ENCODE results near the gene SRSF2.
"Not testable (repeated sequence)": the region's sequence is repeated elsewhere in the genome, so short reads cannot be mapped to it uniquely, and the experiment has no call there.

SRSF2 gene, protein sequence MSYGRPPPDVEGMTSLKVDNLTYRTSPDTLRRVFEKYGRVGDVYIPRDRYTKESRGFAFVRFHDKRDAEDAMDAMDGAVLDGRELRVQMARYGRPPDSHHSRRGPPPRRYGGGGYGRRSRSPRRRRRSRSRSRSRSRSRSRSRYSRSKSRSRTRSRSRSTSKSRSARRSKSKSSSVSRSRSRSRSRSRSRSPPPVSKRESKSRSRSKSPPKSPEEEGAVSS

DNA sequence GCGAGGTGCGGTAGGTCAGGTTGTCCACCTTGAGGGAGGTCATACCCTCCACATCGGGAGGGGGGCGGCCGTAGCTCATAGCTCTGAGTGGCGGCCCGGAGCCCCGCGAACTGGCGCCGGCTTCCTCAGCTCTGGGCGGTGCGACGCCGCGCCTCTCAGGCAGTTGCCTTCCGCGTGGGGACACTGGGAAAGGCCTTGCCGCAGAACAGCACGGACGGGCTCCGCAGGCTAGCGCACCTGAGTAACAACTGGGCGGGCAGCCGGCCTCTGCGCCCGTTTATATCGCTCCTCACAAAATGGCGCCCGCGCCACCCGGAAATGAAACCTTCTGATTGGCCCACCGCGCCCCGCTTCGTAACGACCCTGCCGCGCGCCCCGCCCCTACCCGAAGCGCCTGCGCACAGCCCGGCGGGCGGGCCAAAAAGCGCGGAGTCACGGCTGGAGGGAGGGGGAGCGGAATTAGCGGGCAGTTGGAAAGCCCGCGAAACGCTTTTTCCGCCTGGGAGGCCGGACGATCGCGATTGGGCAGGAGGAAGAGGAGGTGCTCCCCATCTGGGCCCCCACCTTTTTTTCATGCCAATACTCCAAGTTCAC lies at the start of gene SRSF2:
Gene SRSF2 (minus strand): TSS at position 250 of the 594 bp plus-strand sequence. CDS start 171 bp downstream, at position 79.
- peak; percentile 98 for DNase-seq (ENCODE audit: low read depth)

DNA sequence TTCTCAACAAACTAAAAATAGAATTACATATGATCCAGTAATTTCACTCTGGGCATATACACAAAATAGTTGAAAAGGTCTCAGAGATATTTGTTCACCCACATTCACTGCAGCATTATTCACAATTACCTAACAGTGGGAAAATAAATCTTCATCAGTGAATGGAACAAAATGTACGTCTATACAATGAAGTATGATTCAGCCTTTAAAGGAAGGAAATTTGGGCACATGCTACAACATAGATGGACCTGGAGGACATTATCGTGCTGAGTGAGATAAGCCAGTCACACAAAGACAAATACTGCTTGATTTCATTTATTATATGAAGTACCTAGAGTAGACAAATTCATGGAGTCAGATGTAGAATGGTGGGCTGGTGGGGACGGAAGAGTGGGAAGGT lies 47.8 kb upstream of the SRSF2 start:
- no peak for DNase-seq (ENCODE audit: low read depth)

DNA sequence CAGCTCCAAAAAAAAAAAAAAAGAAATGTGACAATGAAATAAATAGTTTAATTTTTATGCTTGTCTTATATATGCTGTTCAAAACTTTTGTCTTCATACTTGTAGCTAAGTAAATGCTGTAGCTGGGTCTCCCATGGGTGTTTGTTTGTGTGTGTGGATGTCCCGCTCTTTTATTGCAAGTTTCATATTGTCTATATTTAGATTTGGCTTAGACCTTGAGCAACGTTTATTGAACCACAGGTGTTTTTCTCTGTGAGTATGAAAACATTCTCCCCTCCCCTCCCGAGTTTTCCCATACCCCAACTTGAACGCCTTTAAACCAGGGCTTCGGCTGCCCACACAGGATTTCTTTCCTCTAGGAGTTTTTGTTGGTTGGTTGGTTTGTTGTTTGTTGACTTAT lies 46.0 kb upstream of the SRSF2 start:
- no peak for DNase-seq (ENCODE audit: low read depth)

DNA sequence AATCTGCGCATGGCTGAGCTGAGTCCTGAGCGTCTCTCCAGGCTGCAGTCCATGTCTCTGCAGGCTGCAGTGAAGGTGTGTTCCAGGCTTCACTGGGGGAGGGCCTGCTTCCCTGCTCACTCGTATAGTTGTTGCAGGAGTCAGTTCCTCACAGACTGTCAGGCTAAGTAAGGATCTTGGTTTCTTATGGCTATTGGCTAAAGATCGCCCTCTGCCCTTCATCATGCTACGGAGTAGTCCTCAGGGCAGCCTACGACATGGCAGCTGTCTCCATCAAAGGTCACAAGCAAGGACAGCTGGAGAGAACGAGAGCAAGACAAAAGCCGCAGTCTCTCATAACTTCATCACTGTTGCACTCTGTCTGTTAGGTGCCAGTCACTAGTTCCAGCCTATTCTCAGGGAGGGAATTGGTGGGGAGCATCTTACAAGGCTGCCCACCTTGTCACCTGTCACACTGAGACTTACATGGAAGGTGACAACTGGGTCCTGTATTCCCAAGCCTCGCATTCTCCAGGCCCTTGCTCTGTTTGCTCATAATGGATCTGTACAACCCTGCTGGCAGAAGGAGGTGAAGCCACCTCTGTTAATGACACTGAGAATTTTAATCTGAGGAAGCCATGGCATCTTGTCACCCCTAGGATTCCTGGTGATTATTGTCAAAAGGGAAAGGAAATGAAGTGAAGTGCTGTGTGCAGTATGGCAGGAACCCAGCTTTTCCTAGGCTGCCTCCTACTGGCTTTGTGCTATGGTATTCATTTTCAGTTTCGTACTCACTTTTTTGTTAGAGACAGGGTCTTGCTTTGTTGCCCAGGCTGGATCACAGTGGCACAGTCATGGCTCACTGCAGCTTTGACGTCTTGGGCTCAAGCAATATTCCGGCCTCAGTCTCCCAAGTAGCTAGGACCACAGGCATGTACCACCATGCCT lies 44.2 kb upstream of the SRSF2 start:
- no peak for DNase-seq (ENCODE audit: low read depth)

DNA sequence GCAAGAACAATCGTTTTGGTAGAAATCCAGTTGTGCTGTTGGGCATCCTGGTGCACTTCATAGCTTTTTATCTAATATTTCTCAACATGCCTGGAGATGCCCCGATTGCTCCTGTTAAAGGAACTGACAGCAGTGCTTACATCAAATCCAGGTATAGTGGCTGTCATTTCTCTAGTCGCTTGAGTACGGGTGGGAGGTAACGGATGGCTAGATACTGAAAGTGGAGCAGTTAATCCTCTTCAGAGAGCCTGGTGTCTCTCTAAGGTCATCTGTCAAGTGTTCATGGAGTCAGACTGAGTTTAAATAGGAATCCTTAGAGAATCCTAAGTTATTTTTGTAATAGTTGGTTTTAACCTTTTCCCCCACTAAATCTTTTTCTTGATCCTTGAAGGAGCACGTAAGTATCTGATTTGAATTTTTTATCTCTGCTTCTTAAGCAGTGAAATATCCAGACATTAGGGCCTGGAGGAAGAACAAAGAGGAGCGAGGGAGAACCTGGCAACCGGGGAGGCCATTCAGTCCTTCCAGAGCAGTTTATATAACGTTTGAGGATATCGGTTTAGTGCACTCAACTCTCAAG lies 38.0 kb upstream of the SRSF2 start:
- DNase-seq (ENCODE audit: low read depth) = no peak

DNA sequence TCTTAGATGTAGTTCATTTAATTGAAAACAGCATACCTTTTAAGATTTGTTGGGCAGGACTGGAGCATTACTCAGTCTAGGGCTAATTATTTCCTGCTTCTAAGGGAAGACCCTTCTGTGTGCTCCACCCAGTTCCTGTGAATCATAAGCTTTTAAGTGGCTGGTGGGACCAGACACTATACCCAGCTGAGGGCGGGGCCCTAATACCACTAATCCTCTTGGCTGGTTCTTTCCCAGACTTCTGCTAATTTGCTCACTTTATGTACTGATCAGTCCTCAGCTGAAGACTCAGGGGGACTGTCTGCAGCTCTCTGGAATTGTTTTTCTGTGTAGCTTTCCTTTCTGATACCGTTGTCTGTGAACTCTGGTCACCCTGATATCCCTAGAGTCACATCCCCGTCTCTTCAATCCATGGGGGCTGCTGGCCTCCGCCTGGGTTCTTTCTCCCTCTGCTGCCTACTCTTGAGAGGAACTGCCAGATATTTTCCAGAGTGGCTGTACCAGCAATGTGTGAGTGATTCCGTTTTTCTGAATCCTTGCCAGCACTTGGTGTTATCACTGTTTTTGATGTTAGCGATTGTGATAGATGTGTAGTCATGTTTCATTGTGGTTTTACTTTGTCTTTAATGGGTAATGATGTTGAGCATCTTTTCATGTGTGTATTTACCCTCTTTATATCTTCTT lies 35.9 kb upstream of the SRSF2 start:
- peak; percentile 93 for DNase-seq (ENCODE audit: low read depth)

DNA sequence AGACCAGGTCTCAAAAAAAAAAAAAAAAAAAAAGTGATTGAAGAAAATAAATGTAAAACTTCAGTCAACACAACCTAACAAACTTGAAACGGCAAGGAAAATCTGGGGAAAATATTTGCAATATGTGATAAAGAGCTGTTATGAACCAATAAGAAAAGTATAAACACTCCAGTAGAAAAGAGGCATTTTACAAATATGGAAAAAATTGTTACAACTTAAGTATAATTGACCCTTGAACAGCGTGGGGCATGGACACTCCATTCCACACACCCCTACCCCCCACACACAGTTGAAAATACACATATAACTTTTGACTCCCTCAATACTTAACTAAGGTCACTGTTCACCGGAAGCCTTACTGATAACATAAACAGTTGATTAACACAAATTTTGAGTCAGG lies 21.4 kb upstream of the SRSF2 start:
- no peak for DNase-seq (ENCODE audit: low read depth)

DNA sequence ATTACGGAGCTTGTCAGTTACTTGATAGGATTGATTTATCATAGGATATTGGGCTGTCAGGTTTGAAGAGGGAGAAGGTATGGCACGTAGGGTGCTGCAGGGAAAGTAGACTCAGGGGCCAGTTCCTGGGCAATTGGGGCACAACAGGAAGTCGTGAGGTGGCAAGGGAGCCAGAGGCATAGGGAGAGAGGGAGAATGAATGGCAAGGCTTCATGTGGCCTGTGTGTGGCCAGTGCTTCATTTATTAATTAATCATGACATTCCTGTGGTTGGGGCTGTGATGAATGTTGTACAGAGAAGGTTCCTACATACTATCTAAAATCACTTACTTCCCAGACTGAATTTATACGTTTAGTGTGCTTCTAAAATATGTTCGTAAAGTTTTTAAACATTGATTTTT lies 20.1 kb upstream of the SRSF2 start:
- DNase-seq (ENCODE audit: low read depth) = peak; percentile 23

DNA sequence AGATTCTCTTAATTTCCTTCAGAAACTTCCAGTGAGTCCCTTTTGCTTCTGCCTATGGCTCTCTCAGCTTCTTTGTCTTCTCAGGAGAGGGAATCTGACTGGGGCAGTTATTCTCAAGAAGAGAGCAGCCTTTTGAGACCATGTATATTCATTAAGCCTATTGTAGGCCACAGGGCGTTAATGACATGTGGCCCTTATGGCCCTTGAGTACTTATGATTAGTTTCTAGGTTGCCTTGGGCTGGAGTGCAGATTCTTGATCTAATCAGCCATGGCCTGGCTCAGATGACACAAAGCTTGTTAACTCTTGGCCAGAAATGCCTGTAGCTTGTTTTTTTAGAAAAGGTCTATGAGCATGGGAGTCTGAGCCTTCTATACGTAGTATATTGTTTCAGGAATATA lies 18.2 kb upstream of the SRSF2 start:
- DNase-seq (ENCODE audit: low read depth) = no peak

DNA sequence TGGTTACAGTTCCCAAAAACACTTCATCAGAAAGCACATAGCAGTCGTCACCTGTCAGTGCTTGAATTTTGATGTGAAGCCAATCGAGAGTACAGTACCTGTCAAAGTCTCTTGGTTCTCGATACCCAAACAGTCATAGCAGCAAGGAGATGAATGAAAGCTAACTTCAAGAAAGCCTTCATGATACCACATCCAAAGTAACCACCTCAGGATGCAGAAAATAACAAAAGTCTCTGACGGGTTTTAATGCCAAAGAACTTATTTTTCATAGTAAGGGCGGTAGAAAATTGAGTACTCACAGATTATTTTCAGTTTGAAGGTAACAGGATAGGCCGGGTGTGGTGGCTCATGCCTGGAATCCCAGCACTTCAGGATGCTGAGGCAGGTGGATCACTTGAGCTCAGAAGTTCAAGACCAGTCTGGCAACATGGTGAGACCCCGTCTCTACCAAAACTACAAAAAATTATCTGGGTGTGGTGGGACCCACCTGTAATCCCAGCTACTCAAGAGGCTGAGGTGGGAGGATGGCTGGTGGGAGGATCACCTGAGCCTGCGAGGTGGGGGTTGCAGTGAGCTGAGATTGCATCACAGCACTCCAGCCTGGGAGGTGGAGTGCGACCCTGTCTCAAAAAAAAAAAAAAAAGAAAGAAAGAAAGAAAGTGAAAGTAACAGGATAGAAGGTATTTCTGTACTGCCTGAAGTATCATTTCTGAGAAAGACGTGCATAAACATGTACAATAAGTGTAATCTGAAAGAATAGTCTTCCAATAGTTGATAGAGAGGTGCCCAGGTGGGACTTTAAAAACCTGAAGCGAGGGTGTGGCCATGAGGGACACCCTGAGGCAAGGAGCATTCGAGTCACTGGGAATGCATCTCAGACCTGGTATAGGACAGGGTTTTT lies 16.2 kb upstream of the SRSF2 start:
- DNase-seq (ENCODE audit: low read depth) = no peak

DNA sequence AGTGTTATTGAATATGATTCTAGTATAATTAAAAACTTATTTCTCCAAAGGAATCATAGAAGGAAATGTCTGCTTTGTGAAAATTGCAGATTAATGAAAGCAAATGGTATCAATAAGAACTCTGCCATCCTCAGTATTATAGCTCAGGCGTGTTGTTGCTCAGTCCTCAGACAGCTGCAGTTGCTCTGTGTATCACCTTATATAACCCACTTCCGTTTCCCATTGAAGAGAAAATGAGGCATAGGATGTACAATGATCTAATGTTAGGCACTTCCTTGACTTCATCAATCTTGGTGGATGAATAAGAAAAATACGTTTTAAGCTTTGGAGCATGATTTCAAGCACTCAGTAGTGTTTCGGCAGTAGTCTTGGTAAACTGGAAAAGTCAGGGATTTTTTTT lies 14.9 kb upstream of the SRSF2 start:
- DNase-seq (ENCODE audit: low read depth) = no peak

DNA sequence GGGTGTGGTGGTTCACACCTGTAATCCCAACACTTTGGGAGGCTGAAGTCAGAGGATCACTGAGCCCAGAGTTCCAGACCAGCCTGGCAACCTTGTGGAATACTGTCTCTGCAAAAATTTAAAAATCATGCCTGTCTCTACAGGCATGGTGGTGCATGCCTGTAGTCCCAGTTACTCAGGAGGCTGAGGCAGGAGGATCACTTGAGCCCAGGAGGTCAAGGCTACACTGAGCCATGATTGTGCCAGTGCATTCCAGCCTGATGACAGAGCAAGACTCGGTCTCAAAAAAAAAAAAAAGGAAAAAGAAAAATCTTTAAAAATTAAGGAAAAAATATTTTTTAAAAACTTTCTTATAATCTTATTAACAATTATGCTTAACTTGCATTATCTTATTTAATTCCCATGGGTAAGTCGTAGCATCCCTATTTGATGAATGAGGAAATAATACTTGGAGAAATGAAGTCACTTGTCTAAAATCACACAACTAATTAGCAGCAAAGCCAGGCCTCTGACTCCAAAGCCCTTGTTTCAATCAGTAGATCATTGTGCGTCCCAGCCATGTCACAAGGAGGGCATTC lies 14.4 kb upstream of the SRSF2 start:
- no peak for DNase-seq (ENCODE audit: low read depth)

DNA sequence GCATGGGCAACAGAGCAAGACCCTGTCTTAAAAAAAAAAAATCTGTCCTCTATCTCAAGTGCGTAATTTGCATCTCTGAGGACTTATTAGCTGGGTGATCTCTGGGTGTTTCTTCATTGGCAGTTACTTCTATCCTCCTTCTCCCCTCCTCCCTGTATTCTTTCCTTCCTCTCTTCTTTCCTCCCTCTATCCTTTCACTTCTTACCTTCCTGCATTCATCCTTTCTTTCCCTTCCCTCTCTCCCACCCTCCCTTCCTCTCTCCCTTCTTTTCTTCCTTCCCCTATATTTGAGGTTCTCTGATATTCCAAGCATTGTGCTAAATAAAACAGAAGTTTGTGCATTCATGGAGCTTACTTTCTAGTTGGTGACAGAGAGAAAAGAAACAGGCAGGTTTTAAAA lies 11.5 kb upstream of the SRSF2 start:
- no peak for DNase-seq (ENCODE audit: low read depth)

DNA sequence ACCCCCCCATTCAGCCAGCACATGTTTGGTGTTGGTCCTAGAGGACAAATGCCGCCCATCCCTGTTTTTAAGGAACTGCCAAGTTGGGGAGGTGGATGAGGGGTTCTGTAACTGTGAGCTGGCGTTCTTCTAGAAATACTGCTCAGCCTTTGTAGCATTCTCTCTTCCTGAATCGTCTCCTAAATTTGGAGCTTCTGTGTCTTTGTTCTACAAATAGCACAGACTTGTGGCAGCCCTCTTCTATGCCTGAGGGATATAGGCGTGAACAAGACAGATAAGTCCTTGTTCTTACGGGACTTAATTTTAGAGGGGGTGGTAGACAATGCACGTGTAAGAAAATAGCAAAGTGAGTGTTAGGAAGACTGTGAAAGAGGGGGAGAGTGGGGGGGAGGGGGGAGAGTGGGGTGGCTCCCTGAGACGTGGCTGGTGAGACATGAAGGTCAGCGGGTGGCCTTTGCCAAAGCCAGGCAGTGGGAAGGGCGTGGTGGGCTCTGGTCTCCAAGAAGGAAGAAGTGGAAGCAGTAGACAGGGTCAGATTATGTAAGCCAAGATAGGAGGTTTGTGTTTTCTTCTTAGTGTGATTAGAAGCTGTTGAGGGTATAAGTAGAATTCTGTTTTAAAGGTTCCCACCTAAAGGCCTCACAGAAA lies 10.7 kb upstream of the SRSF2 start:
- DNase-seq (ENCODE audit: low read depth) = no peak

DNA sequence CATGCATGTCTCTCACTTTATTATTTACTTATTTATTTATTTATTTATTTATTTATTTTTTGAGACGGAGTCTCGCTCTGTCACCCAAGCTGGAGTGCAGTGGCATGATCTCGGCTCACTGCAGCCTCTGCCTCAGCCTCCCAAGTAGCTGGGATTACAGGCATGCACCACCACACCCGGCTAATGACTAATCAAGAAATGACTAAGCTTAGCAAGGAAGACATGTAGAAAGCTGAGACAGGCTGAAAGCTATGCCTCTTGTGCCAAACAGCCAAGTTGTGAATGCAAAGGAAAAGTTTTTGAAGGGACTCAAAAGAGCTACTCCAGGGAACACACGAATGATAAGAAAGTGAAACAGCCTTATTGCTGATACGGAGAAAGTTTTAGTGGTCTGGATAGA lies 8.7 kb upstream of the SRSF2 start:
- peak; percentile 46 for DNase-seq (ENCODE audit: low read depth)

DNA sequence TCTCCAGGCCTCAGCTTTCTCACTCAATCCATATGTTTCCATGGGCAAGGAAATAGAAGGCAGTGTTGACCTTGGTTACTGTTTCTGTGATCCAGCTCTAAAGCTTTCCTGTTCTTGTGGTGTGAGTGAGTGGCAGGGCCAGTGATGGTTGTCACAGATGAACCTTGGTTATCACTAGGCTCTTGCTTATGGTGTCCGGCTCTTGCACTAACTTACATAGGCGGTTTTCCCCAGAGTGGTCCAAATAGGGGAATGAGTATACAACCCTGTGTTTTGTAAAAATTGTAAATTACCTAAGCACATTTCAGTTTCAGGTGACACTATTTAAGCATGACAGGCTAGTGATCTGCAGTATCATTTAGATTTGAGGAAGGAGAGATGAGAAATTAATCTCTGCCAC lies 7.6 kb upstream of the SRSF2 start:
- no peak for DNase-seq (ENCODE audit: low read depth)

DNA sequence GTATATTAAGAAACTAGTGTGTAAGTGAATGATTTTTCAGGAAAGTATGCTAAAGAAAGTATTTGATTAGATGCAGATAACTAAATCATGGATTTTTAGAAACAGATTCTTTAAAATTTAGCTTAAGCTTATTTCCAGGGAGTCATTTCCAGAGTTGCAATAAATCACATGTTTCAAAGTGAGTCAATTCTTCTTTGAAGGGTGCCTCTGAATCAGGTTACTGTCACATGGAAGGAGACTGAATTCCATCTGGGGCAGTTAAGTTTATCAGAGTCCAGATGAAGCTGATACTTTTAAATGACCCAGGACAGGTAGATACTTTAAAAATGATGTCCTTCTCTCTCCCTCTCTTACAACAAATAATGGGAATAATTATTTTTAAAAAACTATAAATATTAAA lies 5.8 kb upstream of the SRSF2 start:
- DNase-seq (ENCODE audit: low read depth) = no peak

DNA sequence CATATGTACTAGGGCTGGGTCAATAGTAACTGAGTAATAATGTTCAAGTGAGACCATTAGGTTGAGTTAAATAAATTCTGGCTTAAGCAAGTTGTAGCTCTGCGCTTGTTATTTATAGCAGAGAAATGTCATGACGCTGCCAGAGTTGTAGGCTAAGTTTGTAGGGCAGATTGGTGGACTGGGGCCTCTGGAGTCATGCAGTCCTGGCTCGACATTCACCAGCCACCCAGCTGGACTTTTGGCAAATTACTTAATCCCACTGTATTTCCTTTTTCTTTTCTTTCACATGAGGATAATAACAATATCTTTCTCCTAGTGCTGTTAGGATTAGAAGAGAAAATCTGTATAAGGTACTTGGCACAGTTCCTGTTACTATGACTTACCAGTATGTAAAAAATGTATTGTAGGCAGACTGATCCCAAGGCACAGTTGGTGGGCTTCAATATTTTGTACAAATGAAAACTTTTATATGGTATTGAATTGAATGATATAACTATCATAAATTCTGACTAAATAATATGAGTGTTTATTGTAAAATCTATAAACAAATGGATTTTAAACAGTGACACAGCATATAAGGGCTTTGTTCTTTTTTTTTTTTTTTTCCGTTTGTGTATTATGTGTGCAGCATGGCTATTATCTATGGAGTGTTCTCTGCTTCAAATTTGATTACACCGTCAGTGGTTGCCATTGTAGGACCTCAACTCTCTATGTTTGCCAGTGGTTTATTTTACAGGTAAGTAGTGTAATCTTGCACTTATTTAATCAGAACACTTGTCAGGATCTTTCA lies 3.4 kb upstream of the SRSF2 start:
- DNase-seq (ENCODE audit: low read depth) = no peak

DNA sequence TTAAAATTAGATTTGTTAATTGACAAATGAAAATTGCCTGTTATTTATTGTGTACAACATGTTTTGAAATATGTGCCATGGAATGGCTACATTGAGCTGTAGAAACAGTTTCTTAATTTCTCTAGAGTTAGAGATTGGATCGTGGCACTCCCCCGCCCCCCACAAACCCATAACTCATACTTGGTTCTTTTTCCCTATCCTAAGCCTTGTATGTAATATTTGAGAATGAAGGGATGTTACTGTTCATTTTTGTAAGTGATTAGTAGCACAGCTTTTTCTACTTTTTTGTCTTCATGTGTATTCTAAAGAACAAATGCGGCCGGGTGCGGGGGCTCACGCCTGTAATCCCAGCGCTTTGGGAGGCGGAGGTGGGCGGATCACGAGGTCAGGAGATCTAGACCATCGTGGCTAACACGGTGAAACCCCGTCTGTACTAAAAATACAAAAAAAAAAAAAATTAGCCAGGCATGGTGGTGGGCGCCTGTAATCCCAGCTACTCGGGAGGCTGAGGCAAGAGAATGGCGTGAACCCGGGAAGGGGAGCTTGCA lies 2.5 kb upstream of the SRSF2 start:
- not testable (repeated sequence) for DNase-seq (ENCODE audit: low read depth)

All from EH (cell line).